ENCODE measurements around the gene MSGN1.

Gene MSGN1

GRCh38 chr2:17850151-17850550 is 33.9 kb downstream of the MSGN1 start:
- DNase-seq = no peak

DNA sequence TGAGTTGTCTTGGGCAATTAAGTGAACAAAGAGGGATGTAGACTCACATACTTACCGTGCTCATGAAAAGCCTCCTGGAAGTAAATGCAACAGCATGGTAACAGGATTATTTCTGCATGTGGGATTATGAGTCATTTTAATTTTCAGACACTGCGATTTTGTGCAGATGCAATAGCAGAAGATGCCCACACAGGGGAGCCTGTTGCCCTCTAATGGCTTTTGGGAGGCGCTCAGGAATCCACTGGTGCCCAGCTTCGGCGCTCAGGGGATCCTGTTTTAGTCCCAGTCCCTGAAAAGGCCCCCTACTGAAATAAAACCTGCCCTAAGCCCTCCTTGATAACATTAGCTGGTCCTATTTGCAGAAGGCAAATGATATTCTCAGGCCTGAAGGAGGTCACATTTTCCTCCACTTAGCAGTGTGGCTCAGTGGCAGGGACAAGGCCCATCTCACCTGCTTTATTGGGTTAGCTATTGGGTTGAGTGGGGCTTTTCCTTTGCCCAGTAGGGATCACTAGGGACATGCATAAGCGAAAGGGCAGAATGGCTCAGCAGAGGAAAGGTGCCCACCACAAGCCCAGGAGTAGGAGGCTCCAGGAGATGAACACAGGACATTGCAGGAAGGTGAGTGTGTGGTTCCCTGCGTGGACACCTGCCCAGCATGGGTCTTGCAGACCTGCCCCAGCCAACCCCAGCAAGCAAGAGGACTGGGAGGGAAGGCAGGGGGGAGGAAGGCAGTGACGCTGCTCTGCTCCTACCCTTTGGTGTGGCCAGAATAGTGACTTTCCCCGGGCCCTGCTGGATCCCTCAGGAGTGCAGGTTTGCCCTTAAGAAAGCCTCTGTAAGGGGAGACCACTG is 35.7 kb downstream of the MSGN1 start:
- DNase-seq = peak; percentile 72

DNA sequence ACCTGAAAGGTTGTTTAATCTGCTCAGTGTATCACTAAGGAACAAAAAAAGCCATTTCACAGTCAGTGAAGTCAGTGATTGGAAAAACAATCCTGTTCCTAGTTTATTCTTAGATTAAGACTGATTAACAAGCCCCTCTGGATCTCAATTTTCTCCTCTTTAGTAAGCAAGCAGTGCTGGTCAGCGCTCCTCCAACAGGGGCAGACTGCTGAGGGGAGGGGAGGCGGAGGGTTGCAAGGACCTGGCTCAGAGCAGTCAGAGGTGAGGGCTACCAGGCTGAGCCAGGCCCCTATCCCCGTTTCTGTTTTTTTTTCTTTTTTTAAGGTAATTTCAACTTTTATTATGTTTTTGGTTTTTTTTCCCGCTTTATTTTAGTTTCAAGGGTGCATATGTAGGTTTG is 37.5 kb downstream of the MSGN1 start:
- DNase-seq = no peak

DNA sequence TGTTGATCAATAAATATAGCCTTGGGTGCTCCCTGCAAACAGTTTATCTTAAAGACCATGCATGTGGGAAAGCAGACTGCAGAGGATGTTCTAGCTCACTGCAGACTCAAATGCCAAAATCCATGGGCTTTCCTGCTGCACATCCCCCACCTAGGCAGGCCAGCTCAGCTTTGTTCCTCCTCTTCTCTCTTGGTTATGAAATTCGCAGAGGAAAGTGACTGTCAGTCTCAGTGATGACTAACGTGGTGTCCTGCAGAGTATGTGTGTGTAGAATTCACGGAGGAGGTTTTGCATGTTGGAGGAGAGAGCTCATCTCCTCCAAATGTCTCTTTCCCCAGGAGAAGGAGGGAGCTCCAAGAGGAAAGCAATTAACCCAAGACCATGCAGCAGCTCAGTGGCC is 40.8 kb downstream of the MSGN1 start:
- peak; percentile 62 for DNase-seq

GRCh38 chr2:17858064-17858463 is 41.8 kb downstream of the MSGN1 start:
- no peak for DNase-seq

DNA sequence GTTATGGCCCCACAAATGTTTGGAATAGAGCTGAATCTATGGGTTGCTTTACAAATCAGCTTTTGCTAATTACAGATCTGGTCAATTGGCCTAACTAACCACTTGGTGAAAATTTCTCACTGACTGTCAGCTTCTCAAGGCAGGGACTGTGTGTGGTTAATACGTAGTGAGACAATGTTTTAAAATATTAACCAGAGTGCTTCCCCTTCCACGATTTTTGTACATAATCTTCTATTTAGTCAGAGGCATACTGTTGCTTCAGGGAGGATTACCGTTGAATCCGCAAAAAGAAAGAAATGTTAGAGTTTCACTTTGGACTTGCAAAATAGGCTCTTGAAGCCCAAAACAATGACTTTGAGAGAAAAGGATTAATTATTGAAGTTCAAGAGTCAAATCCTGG is 47.3 kb downstream of the MSGN1 start:
- no peak for DNase-seq

DNA sequence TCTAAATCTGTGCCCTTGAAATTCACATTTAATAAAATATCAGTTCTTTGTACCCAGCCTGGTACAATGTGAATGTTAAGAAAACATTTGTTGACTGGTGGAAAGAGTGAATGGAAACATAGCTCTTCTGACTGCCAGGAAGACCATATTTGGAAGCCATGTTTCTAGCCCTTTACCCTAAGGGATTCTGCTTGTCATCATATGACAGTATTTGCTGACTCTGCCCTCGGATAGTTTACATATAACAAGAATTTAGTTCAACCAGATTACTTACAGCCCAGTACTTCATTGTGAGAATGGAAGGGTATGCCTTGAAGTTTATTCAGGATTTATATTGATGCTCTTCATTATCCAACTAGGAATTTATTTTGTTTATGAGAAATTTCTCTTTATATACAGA is 48.4 kb downstream of the MSGN1 start:
- DNase-seq = no peak

DNA sequence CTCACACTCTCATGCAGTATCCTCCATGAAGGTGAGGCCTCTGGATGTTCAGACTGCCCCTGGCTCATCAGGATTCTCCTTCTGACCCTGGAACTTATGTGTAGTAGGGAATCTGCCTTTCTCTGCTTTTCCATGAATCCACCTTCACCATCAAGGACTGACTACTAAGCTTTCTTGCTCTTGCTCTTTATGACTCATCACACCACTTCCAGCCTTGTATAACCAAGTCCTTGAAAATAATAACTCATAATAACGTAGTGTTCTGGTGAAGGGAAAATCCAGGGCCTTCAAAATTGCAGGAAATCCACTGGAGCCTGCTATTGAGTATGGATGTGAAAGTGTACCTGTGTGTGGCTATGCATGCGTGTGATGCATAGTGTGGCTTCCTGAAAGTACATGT is 50.9 kb downstream of the MSGN1 start:
- DNase-seq = no peak

All from fibroblast of skin of scalp (primary cell).